Measurements from ENCODE around the gene CPVL. TPM values are rescaled to one million over a fixed set of nuclear protein-coding genes. Genes with fewer than 3 reads are reported as not detected.

Gene CPVL
- total RNA-seq, 2 donors from 2014 or later = 32.4 to 53.3 TPM

DNA sequence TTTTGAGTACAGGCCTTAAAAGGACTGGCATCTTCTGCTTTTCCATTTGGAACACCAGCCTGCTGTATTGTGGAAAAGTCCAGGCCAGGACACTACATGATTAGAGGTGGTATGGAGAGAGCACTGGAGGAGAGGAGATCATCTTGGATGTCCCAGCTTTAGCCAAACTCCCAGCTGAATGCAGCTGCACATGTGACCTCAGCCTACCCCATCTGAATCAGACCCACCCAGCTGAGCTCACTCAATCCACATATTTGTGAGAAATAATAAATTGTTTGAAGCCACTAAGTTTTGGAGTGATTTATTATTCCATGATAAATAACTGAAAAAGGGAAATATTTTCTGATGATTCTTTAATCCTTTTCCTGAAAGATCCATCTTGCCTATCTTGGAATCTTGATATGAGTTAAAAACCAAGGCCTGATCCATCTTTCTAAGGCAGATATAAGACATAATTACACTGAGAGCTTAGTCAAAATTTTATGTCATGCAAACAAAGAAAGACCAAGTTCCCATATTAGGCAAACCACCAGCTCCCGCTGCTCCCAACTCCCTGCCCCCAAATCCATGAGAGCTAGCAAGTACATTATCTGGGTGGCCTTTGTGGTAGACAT lies 133.1 kb downstream of the CPVL start:
- Mint-ChIP-seq H3K4me1 (no peaks in the 10 kb centered on the region), H3K27me3 (ENCODE audit: insufficient read depth) (no peaks in the 10 kb centered on the region), H3K4me3 (no peak overlapping the region), H3K27ac (no peak overlapping the region), H3K36me3 (ENCODE audit: low read depth) (peaks cover 1% of the 10 kb centered on the region), H3K9me3 (no peaks in the 10 kb centered on the region)
- no peak for DNase-seq
- Histone ChIP-seq H3K4me3 (ENCODE audit: low read length) (no peak overlapping the region), H3K9me3 (ENCODE audit: control insufficient read depth, low read length) (no peaks in the 10 kb centered on the region), H3K27me3 (ENCODE audit: control insufficient read depth, insufficient read depth, low read length, poor library complexity, severe bottlenecking) (no peaks in the 10 kb centered on the region), H3K4me1 (ENCODE audit: control insufficient read depth, insufficient read depth, low read length) (no peaks in the 10 kb centered on the region), H3K36me3 (ENCODE audit: control insufficient read depth, insufficient read depth, low read length) (no peaks in the 10 kb centered on the region), H3K9ac (ENCODE audit: extremely low read depth, low read length, poor library complexity, severe bottlenecking) (no peak overlapping the region), H3K27ac (ENCODE audit: low read depth, low read length) (peak overlapping the region; percentile 68)
- WGBS, 2 experiments (ENCODE audit: insufficient coverage in 1 of 2, insufficient read length in 1 of 2) = 90% methylated on average over 1 of the region's 1 CpG; no CpG with 5 or more reads in 1 of the 2 experiments
- TF ChIP-seq, protein P1, sequence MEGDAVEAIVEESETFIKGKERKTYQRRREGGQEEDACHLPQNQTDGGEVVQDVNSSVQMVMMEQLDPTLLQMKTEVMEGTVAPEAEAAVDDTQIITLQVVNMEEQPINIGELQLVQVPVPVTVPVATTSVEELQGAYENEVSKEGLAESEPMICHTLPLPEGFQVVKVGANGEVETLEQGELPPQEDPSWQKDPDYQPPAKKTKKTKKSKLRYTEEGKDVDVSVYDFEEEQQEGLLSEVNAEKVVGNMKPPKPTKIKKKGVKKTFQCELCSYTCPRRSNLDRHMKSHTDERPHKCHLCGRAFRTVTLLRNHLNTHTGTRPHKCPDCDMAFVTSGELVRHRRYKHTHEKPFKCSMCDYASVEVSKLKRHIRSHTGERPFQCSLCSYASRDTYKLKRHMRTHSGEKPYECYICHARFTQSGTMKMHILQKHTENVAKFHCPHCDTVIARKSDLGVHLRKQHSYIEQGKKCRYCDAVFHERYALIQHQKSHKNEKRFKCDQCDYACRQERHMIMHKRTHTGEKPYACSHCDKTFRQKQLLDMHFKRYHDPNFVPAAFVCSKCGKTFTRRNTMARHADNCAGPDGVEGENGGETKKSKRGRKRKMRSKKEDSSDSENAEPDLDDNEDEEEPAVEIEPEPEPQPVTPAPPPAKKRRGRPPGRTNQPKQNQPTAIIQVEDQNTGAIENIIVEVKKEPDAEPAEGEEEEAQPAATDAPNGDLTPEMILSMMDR (conservative IDR thresholded peaks at IDR 0.05) = no peak

DNA sequence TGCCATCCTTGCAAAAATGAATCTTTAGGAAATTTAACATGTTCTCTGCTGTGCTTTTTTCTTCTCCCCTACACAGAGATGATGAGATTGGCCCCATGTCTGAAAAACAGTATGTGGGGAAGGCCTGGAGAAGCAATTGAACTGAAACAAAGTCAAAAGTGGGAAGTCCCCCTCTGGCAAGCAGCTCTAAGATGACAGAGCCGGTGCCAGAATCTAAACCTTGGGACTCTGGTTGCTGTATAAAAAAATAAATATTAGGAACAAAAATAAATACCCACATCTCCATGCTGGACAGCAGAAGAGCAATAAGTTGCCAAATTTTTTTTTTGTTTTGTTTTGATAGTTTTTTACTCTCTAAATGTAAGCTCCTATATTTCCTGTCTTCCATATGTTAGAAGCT lies 136.4 kb downstream of the CPVL start:
- H3K36me3 ChIP-seq (ENCODE audit: control insufficient read depth, insufficient read depth, low read length) = no peaks in the 10 kb centered on the region
- no peaks in the 10 kb centered on the region for H3K4me1 Mint-ChIP-seq
- TF ChIP-seq, protein P1 (conservative IDR thresholded peaks at IDR 0.05) = no peak
- peaks cover 8% of the 10 kb centered on the region for H3K36me3 Mint-ChIP-seq (ENCODE audit: low read depth)
- H3K4me3 ChIP-seq (ENCODE audit: low read length) = no peak overlapping the region
- H3K4me3 Mint-ChIP-seq = no peak overlapping the region
- H3K27ac ChIP-seq (ENCODE audit: low read depth, low read length) = no peak overlapping the region
- peaks cover 17% of the 10 kb centered on the region for H3K9me3 Mint-ChIP-seq
- no peaks in the 10 kb centered on the region for H3K4me1 ChIP-seq (ENCODE audit: control insufficient read depth, insufficient read depth, low read length)
- no peak overlapping the region for H3K27ac Mint-ChIP-seq
- no peak overlapping the region for H3K9ac ChIP-seq (ENCODE audit: extremely low read depth, low read length, poor library complexity, severe bottlenecking)
- WGBS, 2 experiments (ENCODE audit: insufficient coverage in 1 of 2, insufficient read length in 1 of 2) = 86% methylated on average over 1 of the region's 1 CpG; no CpG with 5 or more reads in 1 of the 2 experiments
- H3K9me3 ChIP-seq (ENCODE audit: control insufficient read depth, low read length) = peaks cover 19% of the 10 kb centered on the region
- H3K27me3 Mint-ChIP-seq (ENCODE audit: insufficient read depth) = no peaks in the 10 kb centered on the region
- no peak for DNase-seq
- no peaks in the 10 kb centered on the region for H3K27me3 ChIP-seq (ENCODE audit: control insufficient read depth, insufficient read depth, low read length, poor library complexity, severe bottlenecking)

DNA sequence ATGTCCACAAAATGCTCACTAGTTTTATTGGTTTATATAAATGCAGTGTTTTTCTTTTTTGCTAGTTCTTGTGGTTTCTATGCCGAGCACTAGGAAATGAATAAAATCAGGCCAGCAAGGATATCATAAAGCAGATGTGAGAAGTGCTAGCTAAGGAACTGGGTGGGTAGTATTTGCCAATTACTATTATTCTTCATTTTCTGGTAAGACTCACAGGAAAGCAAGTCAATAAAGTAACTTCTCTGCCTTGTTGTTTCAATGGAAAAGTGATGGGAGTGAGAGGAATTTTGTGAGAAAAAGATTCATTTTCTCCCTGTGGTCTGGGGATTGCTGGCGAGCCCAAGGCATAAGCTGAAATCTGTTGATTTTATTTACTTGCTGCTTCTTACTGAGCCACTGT lies 137.7 kb downstream of the CPVL start:
- WGBS, 2 experiments (ENCODE audit: insufficient coverage in 1 of 2, insufficient read length in 1 of 2) = 87 to 100% methylated on average over 1 to 2 of the region's 2 CpGs
- H3K4me3 ChIP-seq (ENCODE audit: low read length) = no peak overlapping the region
- H3K4me3 Mint-ChIP-seq = no peak overlapping the region
- H3K9ac ChIP-seq (ENCODE audit: extremely low read depth, low read length, poor library complexity, severe bottlenecking) = no peak overlapping the region
- no peaks in the 10 kb centered on the region for H3K27me3 ChIP-seq (ENCODE audit: control insufficient read depth, insufficient read depth, low read length, poor library complexity, severe bottlenecking)
- H3K36me3 ChIP-seq (ENCODE audit: control insufficient read depth, insufficient read depth, low read length) = no peaks in the 10 kb centered on the region
- H3K27ac Mint-ChIP-seq = no peak overlapping the region
- H3K27me3 Mint-ChIP-seq (ENCODE audit: insufficient read depth) = no peaks in the 10 kb centered on the region
- peaks cover 25% of the 10 kb centered on the region for H3K9me3 Mint-ChIP-seq
- H3K9me3 ChIP-seq (ENCODE audit: control insufficient read depth, low read length) = peaks cover 30% of the 10 kb centered on the region
- no peak for DNase-seq
- peaks cover 14% of the 10 kb centered on the region for H3K36me3 Mint-ChIP-seq (ENCODE audit: low read depth)
- no peak overlapping the region for H3K27ac ChIP-seq (ENCODE audit: low read depth, low read length)
- H3K4me1 ChIP-seq (ENCODE audit: control insufficient read depth, insufficient read depth, low read length) = no peaks in the 10 kb centered on the region
- no peaks in the 10 kb centered on the region for H3K4me1 Mint-ChIP-seq
- TF ChIP-seq, protein P1 (conservative IDR thresholded peaks at IDR 0.05) = no peak
